WTC11 (cell line): ENCODE data around the gene ROMO1. TPM values are rescaled to one million over a fixed set of nuclear protein-coding genes. Genes with fewer than 3 reads are reported as not detected.

ENCODE experiments used
- ATAC-seq: fragments of 200-7000 bp; cut with Tn5 transposase; 2 replicates; pipeline ENCODE4 v1.10.0; 2021; ENCODE audit warnings: mild to moderate bottlenecking, moderate library complexity
- CTCF ChIA-PET: fragments of 300-600 bp; sonication (Branson Sonifier 250); formaldehyde crosslinking; loops from one replicate; lab custom pipeline; 2021; ENCODE audit warnings: antibody characterized with exemption; lab: Charles Lee
- POLR2A ChIA-PET: fragments of 350-600 bp; sonication (Branson Sonifier 250); formaldehyde crosslinking; loops from one replicate; lab custom pipeline; 2021; ENCODE audit warnings: antibody characterized with exemption; lab: Charles Lee
- DNase-seq: peaks from one replicate; pipeline ENCODE4 v3.0.0; 2021; ENCODE audit warnings: low spot score
- H3K27ac Mint-ChIP-seq: 2 replicates; pipeline ENCODE4 v1.8.0; 2021; ENCODE audit warnings: mixed read lengths
- H3K27me3 Mint-ChIP-seq: 2 replicates; pipeline ENCODE4 v1.8.0; 2021; ENCODE audit warnings: low read depth, mild to moderate bottlenecking, moderate library complexity, mixed read lengths
- H3K36me3 Mint-ChIP-seq: 2 replicates; pipeline ENCODE4 v1.8.0; 2021; ENCODE audit warnings: mixed read lengths
- H3K4me1 Mint-ChIP-seq: 2 replicates; pipeline ENCODE4 v1.8.0; 2022; ENCODE audit warnings: mixed read lengths
- H3K4me3 Mint-ChIP-seq: 2 replicates; pipeline ENCODE4 v1.8.0; 2021; ENCODE audit warnings: mild to moderate bottlenecking, moderate library complexity, mixed read lengths
- H3K9me3 Mint-ChIP-seq: 2 replicates; pipeline ENCODE4 v1.8.0; 2021; ENCODE audit warnings: mixed read lengths
- FOXP1 ChIP-seq: sonication (generic); formaldehyde crosslinking; IDR thresholded peaks from 2 replicates; pipeline ENCODE4 v1.8.0; 2022; ENCODE audit warnings: missing genetic modification reagents, mild to moderate bottlenecking, moderate library complexity, borderline replicate concordance
- GABPB1 ChIP-seq: sonication (generic); formaldehyde crosslinking; IDR thresholded peaks from 2 replicates; pipeline ENCODE4 v1.8.1; 2023; ENCODE audit warnings: mild to moderate bottlenecking, missing genetic modification reagents
- GRHL2 ChIP-seq: fragments of 250-450 bp; sonication (Bioruptor Pico); IDR thresholded peaks from 2 replicates; pipeline ENCODE4 v1.8.0; 2022; ENCODE audit warnings: mild to moderate bottlenecking, moderate library complexity; ENCODE audit not compliant: insufficient replicate concordance, severe bottlenecking
- PRDM15 ChIP-seq: sonication (generic); formaldehyde crosslinking; IDR thresholded peaks from 2 replicates; pipeline ENCODE4 v1.8.0; 2022; ENCODE audit warnings: missing genetic modification reagents
- TCF7 ChIP-seq: sonication (generic); formaldehyde crosslinking; IDR thresholded peaks from 2 replicates; pipeline ENCODE4 v1.8.0; 2022; ENCODE audit warnings: mild to moderate bottlenecking, low read depth, missing genetic modification reagents, moderate library complexity
- ZNF232 ChIP-seq: sonication (generic); formaldehyde crosslinking; IDR thresholded peaks from 2 replicates; pipeline ENCODE4 v1.8.0; 2022; ENCODE audit warnings: mild to moderate bottlenecking, missing genetic modification reagents
- ZNF396 ChIP-seq: fragments of 250-450 bp; sonication (Bioruptor Pico); IDR thresholded peaks from 2 replicates; pipeline ENCODE4 v1.8.0; 2021; ENCODE audit warnings: mild to moderate bottlenecking, moderate library complexity, borderline replicate concordance
- ZNF425 ChIP-seq: fragments of 250-450 bp; sonication (Bioruptor Pico); conservative IDR thresholded peaks from 2 replicates; pipeline ENCODE4 v1.9.0; 2021; ENCODE audit warnings: mild to moderate bottlenecking
- total RNA-seq: library from RNA; stranded (reverse); gene quantifications from 3 replicates; pipeline ENCODE4 v1.2.3, GENCODE V29; 2021
- TF ChIP-seq, protein P1 (sequence below): sonication (generic); formaldehyde crosslinking; IDR thresholded peaks from 2 replicates; pipeline ENCODE4 v1.8.1; 2023; ENCODE audit warnings: mild to moderate bottlenecking, moderate library complexity, missing genetic modification reagents
- TF ChIP-seq, protein P2 (sequence below): fragments of 250-450 bp; sonication (Bioruptor Pico); IDR thresholded peaks from 2 replicates; pipeline ENCODE4 v1.9.0; 2021; ENCODE audit warnings: mild to moderate bottlenecking, borderline replicate concordance

ROMO1 gene
- total RNA-seq, 1 experiment from 2014 or later, result 213 TPM

- TF ChIP-seq ZNF232 (no peak), FOXP1 (no peak), TCF7 (CRISPR knock-in tag) (no peak), GRHL2 (CRISPR knock-in tag) (no peak)
- TF ChIP-seq, protein P1, sequence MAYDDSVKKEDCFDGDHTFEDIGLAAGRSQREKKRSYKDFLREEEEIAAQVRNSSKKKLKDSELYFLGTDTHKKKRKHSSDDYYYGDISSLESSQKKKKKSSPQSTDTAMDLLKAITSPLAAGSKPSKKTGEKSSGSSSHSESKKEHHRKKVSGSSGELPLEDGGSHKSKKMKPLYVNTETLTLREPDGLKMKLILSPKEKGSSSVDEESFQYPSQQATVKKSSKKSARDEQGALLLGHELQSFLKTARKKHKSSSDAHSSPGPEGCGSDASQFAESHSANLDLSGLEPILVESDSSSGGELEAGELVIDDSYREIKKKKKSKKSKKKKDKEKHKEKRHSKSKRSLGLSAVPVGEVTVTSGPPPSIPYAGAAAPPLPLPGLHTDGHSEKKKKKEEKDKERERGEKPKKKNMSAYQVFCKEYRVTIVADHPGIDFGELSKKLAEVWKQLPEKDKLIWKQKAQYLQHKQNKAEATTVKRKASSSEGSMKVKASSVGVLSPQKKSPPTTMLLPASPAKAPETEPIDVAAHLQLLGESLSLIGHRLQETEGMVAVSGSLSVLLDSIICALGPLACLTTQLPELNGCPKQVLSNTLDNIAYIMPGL (CRISPR knock-in tag), result no peak
These were observed 886 bp downstream of the ROMO1 start (continued) for GRCh38 chr20:35699957-35700624.

GRCh38 chr20:35700625-35701148, 1.5 kb downstream of the ROMO1 start:
- ATAC-seq (no peak), DNase-seq (no peak)
- Mint-ChIP-seq H3K27me3 (no peaks in the 10 kb centered on the region), H3K36me3 (peaks cover 33% of the 10 kb centered on the region), H3K4me1 (peaks cover 19% of the 10 kb centered on the region), H3K4me3 (peak overlapping the region; percentile 93), H3K27ac (0 out of 2 replicates have a peak overlapping the region, but pooled peaks have one; percentile 14), H3K9me3 (no peaks in the 10 kb centered on the region)
- TF ChIP-seq ZNF396 (CRISPR knock-in tag) (no peak), GABPB1 (peak; percentile 25), ZNF425 (CRISPR knock-in tag) (0 out of 2 replicates have a peak, but pooled peaks have one; percentile 43), PRDM15 (CRISPR knock-in tag) (no peak)
- TF ChIP-seq, protein P2, sequence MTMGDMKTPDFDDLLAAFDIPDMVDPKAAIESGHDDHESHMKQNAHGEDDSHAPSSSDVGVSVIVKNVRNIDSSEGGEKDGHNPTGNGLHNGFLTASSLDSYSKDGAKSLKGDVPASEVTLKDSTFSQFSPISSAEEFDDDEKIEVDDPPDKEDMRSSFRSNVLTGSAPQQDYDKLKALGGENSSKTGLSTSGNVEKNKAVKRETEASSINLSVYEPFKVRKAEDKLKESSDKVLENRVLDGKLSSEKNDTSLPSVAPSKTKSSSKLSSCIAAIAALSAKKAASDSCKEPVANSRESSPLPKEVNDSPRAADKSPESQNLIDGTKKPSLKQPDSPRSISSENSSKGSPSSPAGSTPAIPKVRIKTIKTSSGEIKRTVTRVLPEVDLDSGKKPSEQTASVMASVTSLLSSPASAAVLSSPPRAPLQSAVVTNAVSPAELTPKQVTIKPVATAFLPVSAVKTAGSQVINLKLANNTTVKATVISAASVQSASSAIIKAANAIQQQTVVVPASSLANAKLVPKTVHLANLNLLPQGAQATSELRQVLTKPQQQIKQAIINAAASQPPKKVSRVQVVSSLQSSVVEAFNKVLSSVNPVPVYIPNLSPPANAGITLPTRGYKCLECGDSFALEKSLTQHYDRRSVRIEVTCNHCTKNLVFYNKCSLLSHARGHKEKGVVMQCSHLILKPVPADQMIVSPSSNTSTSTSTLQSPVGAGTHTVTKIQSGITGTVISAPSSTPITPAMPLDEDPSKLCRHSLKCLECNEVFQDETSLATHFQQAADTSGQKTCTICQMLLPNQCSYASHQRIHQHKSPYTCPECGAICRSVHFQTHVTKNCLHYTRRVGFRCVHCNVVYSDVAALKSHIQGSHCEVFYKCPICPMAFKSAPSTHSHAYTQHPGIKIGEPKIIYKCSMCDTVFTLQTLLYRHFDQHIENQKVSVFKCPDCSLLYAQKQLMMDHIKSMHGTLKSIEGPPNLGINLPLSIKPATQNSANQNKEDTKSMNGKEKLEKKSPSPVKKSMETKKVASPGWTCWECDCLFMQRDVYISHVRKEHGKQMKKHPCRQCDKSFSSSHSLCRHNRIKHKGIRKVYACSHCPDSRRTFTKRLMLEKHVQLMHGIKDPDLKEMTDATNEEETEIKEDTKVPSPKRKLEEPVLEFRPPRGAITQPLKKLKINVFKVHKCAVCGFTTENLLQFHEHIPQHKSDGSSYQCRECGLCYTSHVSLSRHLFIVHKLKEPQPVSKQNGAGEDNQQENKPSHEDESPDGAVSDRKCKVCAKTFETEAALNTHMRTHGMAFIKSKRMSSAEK (CRISPR knock-in tag), result peak; percentile 60; the same call in 1 of the 2 replicates
- ChIA-PET CTCF (interaction anchor here (0.8 to 1.2 kb wide), 2 partner anchors 82 to 254 kb away, joined by 3 to 4 read pairs; partner anchors contain the start of gene SCAND1), POLR2A (interaction anchor here (1.6 kb wide), 1 partner anchor 41 kb away, joined by 4 read pairs; the partner anchor contains the start of gene RBM39)
